ENCODE data around the gene AKT2. TPM values are rescaled to one million over a fixed set of nuclear protein-coding genes. Genes with fewer than 3 reads are reported as not detected.
A peak's percentile ranks its signal among the peaks of the same experiment; 100 is the strongest.

AKT2 gene
- total and polyA plus RNA-seq, 2 of the 8 experiments (the other 6 are each of a cell fraction or from before 2014, with no cell fraction given): 151 to 183 TPM

- 10% methylated on average over 44 of the region's 54 CpGs; no CpG with 5 or more reads in 1 of the 2 experiments for WGBS, 2 experiments (ENCODE audit: extremely low coverage in 1 of 2, insufficient coverage in 1 of 2, insufficient read length in 1 of 2, insufficient replicate concordance in 2 of 2, low coverage in 1 of 2, low lambda C conversion rate in 2 of 2, missing lambda C conversion rate in 1 of 2)
- 0 out of 2 replicates have a peak overlapping the region, but pooled peaks have one; percentile 62 for H2BK12ac ChIP-seq (ENCODE audit: low read depth, low read length)
- no peak overlapping the region for H2AFZ ChIP-seq (ENCODE audit: low read length)
- no peak overlapping the region for H3K18ac ChIP-seq (ENCODE audit: extremely low read depth, low read length)
- no peaks in the 10 kb centered on the region for H3K36me3 ChIP-seq (ENCODE audit: control insufficient read depth in 2 of 4, insufficient read depth in 4 of 4, low read length in 3 of 4)
- H3K79me2 ChIP-seq (ENCODE audit: control insufficient read depth in 1 of 2, insufficient read depth in 2 of 2, low read length in 2 of 2): no peaks in the 10 kb centered on the region
- peaks cover 3 to 21% (median 16%) of the 10 kb centered on the region in 4 experiments for H3K27me3 ChIP-seq (replicated peaks in 1 of 4; ENCODE audit: control insufficient read depth in 3 of 4, extremely low read depth in 1 of 4, insufficient read depth in 3 of 4, low read length in 3 of 4)
- H3K23me2 ChIP-seq (ENCODE audit: low read depth, low read length): peaks cover 7% of the 10 kb centered on the region; the same call in 1 of the 2 replicates
- H3K9ac ChIP-seq (replicated peaks in 1 of 4; ENCODE audit: extremely low read depth in 1 of 4, low read depth in 3 of 4, low read length in 3 of 4): no peak overlapping the region
- no peak overlapping the region for H2BK15ac ChIP-seq (ENCODE audit: low read length)
- H2BK120ac ChIP-seq (replicated peaks; ENCODE audit: low read depth, low read length): no peak overlapping the region
- no peak overlapping the region; the same call in 1 of the 2 replicates for H4K8ac ChIP-seq (ENCODE audit: extremely low read depth, insufficient read depth, low read length)
- H4K91ac ChIP-seq (replicated peaks; ENCODE audit: insufficient read length, low read length): no peak overlapping the region
- H3K4ac ChIP-seq (replicated peaks; ENCODE audit: insufficient read length, low read depth, low read length): no peak overlapping the region
- no peak overlapping the region for H3K27ac ChIP-seq (ENCODE audit: low read depth, low read length)
- ChIA-PET CTCF (ENCODE audit: partially characterized antibody) (interaction anchor here (0.6 to 4.5 kb wide), 34 partner anchors 11 to 247 kb away, joined by 3 to 32 read pairs (median 4); partner anchors contain the start of genes CCNP and MAP3K10), POLR2A (ENCODE audit: partially characterized antibody) (interaction anchor here (0.5 to 1.8 kb wide), 8 partner anchors 10 to 126 kb away, joined by 3 to 6 read pairs (median 4); partner anchors contain the start of genes CCNP and ZNF780A)
- H3K79me1 ChIP-seq (ENCODE audit: low read depth, low read length): no peaks in the 10 kb centered on the region
- H4K5ac ChIP-seq (ENCODE audit: insufficient read length, low read depth, low read length): peak overlapping the region; percentile 60
- H2BK20ac ChIP-seq (ENCODE audit: low read length): no peak overlapping the region
- DNase-seq (ENCODE audit: low read depth in 1 of 2, low spot score in 2 of 2) (peak; percentile 39 to 89), FAIRE-seq (no peak)
- H3K4me3 ChIP-seq (ENCODE audit: extremely low read depth in 1 of 4, insufficient read depth in 2 of 4, low read depth in 3 of 4, low read length in 4 of 4): peak overlapping the region; percentile 3 to 49 (median 16); a peak in 6 of 8 replicates
- peaks cover 0 to 10% (median 5%) of the 10 kb centered on the region in 4 experiments; a peak in 5 of 7 replicates for H3K4me1 ChIP-seq (replicated peaks in 1 of 4; ENCODE audit: control insufficient read depth in 3 of 4, insufficient read depth in 4 of 4, low read length in 3 of 4)
- H2AK5ac ChIP-seq (ENCODE audit: low read depth, low read length): no peak overlapping the region
- H3K9me3 ChIP-seq (ENCODE audit: insufficient read depth in 2 of 2, low read depth in 1 of 2, low read length in 1 of 2): peaks cover 0 to 2% of the 10 kb centered on the region in 2 experiments; a peak in 1 of 4 replicates
- 0 out of 2 replicates have a peak overlapping the region, but pooled peaks have one; percentile 56 for H2BK5ac ChIP-seq (ENCODE audit: low read depth, low read length)
- H3K4me2 ChIP-seq (ENCODE audit: insufficient read depth in 1 of 2, low read depth in 2 of 2, low read length in 2 of 2): peak overlapping the region; percentile 67 to 70
- H3K23ac ChIP-seq (ENCODE audit: insufficient read length): no peak overlapping the region
- H3K14ac ChIP-seq (ENCODE audit: insufficient read length): no peak overlapping the region
- H3K56ac ChIP-seq (replicated peaks; ENCODE audit: insufficient read length, low read depth, low read length): no peak overlapping the region
- peaks cover 3 to 4% of the 10 kb centered on the region in 2 experiments for H4K20me1 ChIP-seq (replicated peaks in 1 of 2; ENCODE audit: control insufficient read depth in 1 of 2, insufficient read depth in 2 of 2, low read length in 2 of 2)
- no peak for TF ChIP-seq HDAC6 (IDR thresholded peaks at IDR 0.05; ENCODE audit: low read depth, low read length)
- peak in 1 of 2 experiments; percentile 83; a peak in 1 of 4 replicates for TF ChIP-seq HDAC2 (IDR thresholded peaks at IDR 0.05; ENCODE audit: borderline replicate concordance in 1 of 2, low read depth in 2 of 2, low read length in 2 of 2)
- peak; percentile 21; the same call in 1 of the 2 replicates for TF ChIP-seq E2F6 (IDR thresholded peaks at IDR 0.05)
- TF ChIP-seq CTCF (IDR thresholded peaks at IDR 0.05; ENCODE audit: control extremely low read depth in 1 of 3, insufficient read depth in 1 of 3, low read depth in 1 of 3, low read length in 3 of 3): peak; percentile 88 to 99 (median 89)
- TF ChIP-seq TEAD4 (IDR thresholded peaks at IDR 0.05; ENCODE audit: low read depth, low read length): no peak
- no peak for TF ChIP-seq BACH1 (IDR thresholded peaks at IDR 0.05; ENCODE audit: low read length)
- no peak for TF ChIP-seq ASH2L (IDR thresholded peaks at IDR 0.05; ENCODE audit: low read length)
Observed at GRCh38 chr19:40217027-40217810, 67.9 kb downstream of the AKT2 start.

Measured in H1 (cell line).